Panc1 (cell line): ENCODE results near the gene AHNAK. TPM values are rescaled to one million over a fixed set of nuclear protein-coding genes. Genes with fewer than 3 reads are reported as not detected.

ENCODE experiments used
- ATAC-seq: fragments of 200-7000 bp; cut with Tn5 transposase; 2 replicates; pipeline ENCODE4 v1.9.1; 2020; ENCODE audit warnings: mild to moderate bottlenecking, moderate library complexity
- BruUV-seq: library from RNA; stranded (reverse); fragments of 400-500 nt; replicated peaks from 2 replicates; lab custom pipeline; 2021; lab: Mats Ljungman, UMichigan
- CTCF ChIA-PET: fragments of 300-600 bp; sonication (Branson Sonifier 250); formaldehyde crosslinking; loops from one replicate; lab custom pipeline; 2022; ENCODE audit warnings: antibody characterized with exemption; lab: Charles Lee
- POLR2A ChIA-PET: fragments of 300-600 bp; sonication (Branson Sonifier 250); formaldehyde crosslinking; loops from one replicate; lab custom pipeline; 2022; ENCODE audit warnings: antibody characterized with exemption; lab: Charles Lee
- DNase-seq: peaks from one replicate; pipeline ENCODE4 v3.0.0-alpha.2; 2010; ENCODE audit warnings: low read depth, low spot score
- H3K27ac ChIP-seq: 2 replicates; pipeline ENCODE4 v1.5.1; 2011; ENCODE audit warnings: mild to moderate bottlenecking, low read length, inconsistent platforms
- H3K27me3 ChIP-seq: fragments of 200-500 bp; sonication (Bioruptor generic); 2 replicates; pipeline ENCODE4 v1.6.0; 2014; ENCODE audit warnings: low read length, inconsistent platforms; ENCODE audit not compliant: control insufficient read depth, insufficient read depth
- H3K36me3 ChIP-seq: fragments of 200-500 bp; sonication (Bioruptor generic); 2 replicates; pipeline ENCODE4 v1.5.1; 2014; ENCODE audit warnings: inconsistent platforms, mild to moderate bottlenecking, low read length, moderate library complexity; ENCODE audit not compliant: control insufficient read depth, insufficient read depth
- H3K4me1 ChIP-seq: 2 replicates; pipeline ENCODE4 v1.5.1; 2011; ENCODE audit warnings: inconsistent platforms, mild to moderate bottlenecking, low read length, moderate library complexity; ENCODE audit not compliant: control insufficient read depth, insufficient read depth
- H3K4me3 ChIP-seq, 2 experiments: 2 replicates each; pipeline ENCODE4 v1.5.1; 2011 to 2012; ENCODE audit warnings: low read depth in 2 of 2, low read length in 2 of 2, mild to moderate bottlenecking in 2 of 2, inconsistent platforms in 1 of 2, moderate library complexity in 1 of 2
- H3K9me3 ChIP-seq: fragments of 200-500 bp; sonication (Bioruptor generic); 2 replicates; pipeline ENCODE4 v1.5.1; 2014; ENCODE audit warnings: low read depth, mild to moderate bottlenecking, inconsistent platforms, low read length, moderate library complexity; ENCODE audit not compliant: control insufficient read depth, insufficient read depth
- POLR2AphosphoS5 ChIP-seq: IDR thresholded peaks from 2 replicates; pipeline ENCODE4 v1.6.1; 2012; ENCODE audit warnings: mild to moderate bottlenecking, low read depth, low read length, moderate library complexity
- REST ChIP-seq, 2 experiments: IDR thresholded peaks; 2 replicates each; pipeline ENCODE4 v1.6.1; 2011 to 2012; ENCODE audit warnings: low read depth in 2 of 2, control low read depth in 1 of 2, low read length in 1 of 2, mild to moderate bottlenecking in 1 of 2, moderate library complexity in 1 of 2; ENCODE audit not compliant: insufficient read depth in 1 of 2
- SIN3A ChIP-seq: IDR thresholded peaks from 2 replicates; pipeline ENCODE4 v1.6.1; 2012; ENCODE audit warnings: low read depth, mild to moderate bottlenecking, low read length, moderate library complexity, borderline replicate concordance; ENCODE audit not compliant: insufficient read depth
- TCF7L2 ChIP-seq: IDR thresholded peaks from 2 replicates; pipeline ENCODE4 v1.6.1; 2011; ENCODE audit warnings: mild to moderate bottlenecking, low read depth, low read length, inconsistent platforms
- in situ Hi-C: cut with HindIII; loops from 2 replicates; pipeline ENCODE4 v1.10.0; 2016; ENCODE audit warnings: low sequenced_read_pairs, low pct_unique_long_range_greater_than_20kb
- intact Hi-C: fragments of 100-400 bp; cut with micrococcal nuclease; formaldehyde crosslinking; loops from one replicate; pipeline ENCODE4 v1.10.0; 2022; ENCODE audit not compliant: unreplicated experiment
- total RNA-seq: library from RNA; stranded (reverse); gene quantifications from one replicate; pipeline ENCODE4 v1.2.1, GENCODE V29; 2021; ENCODE audit not compliant: unreplicated experiment
- TF ChIP-seq, protein P1 (sequence below): fragments of 450-650 bp; IDR thresholded peaks from 2 replicates; pipeline ENCODE4 v1.5.1; 2017; ENCODE audit warnings: mild to moderate bottlenecking

The AHNAK gene
- total RNA-seq, 1 experiment from 2014 or later = 844 TPM

- DNase-seq = no peak
- Histone ChIP-seq H3K4me3 (no peak overlapping the region), H3K27me3 (no peaks in the 10 kb centered on the region), H3K36me3 (no peaks in the 10 kb centered on the region), H3K27ac (peak overlapping the region; percentile 54), H3K4me1 (peaks cover 17% of the 10 kb centered on the region), H3K9me3 (no peaks in the 10 kb centered on the region)
- ChIA-PET CTCF (no interaction called here), POLR2A (no interaction called here)
- 0 out of 2 replicates have a peak, but pooled peaks have one; percentile 18 for ATAC-seq
- in situ Hi-C loops (no loop called here), intact Hi-C loops (no loop called here)
- TF ChIP-seq, protein P1, sequence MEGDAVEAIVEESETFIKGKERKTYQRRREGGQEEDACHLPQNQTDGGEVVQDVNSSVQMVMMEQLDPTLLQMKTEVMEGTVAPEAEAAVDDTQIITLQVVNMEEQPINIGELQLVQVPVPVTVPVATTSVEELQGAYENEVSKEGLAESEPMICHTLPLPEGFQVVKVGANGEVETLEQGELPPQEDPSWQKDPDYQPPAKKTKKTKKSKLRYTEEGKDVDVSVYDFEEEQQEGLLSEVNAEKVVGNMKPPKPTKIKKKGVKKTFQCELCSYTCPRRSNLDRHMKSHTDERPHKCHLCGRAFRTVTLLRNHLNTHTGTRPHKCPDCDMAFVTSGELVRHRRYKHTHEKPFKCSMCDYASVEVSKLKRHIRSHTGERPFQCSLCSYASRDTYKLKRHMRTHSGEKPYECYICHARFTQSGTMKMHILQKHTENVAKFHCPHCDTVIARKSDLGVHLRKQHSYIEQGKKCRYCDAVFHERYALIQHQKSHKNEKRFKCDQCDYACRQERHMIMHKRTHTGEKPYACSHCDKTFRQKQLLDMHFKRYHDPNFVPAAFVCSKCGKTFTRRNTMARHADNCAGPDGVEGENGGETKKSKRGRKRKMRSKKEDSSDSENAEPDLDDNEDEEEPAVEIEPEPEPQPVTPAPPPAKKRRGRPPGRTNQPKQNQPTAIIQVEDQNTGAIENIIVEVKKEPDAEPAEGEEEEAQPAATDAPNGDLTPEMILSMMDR = no peak
- TF ChIP-seq TCF7L2 (no peak), POLR2AphosphoS5 (no peak), SIN3A (no peak), REST (IDR thresholded peaks at IDR 0.05; ENCODE audit: insufficient read depth in 1 of 2, low read depth in 2 of 2, low read length in 1 of 2) (no peak)
- BruUV-seq = no TSS peak
Observed at GRCh38 chr11:62477927-62478326, 68.7 kb downstream of the AHNAK start.

- Histone ChIP-seq H3K9me3 (no peaks in the 10 kb centered on the region), H3K36me3 (no peaks in the 10 kb centered on the region), H3K27me3 (no peaks in the 10 kb centered on the region), H3K4me3 (no peak overlapping the region), H3K27ac (peak overlapping the region; percentile 79), H3K4me1 (peaks cover 8% of the 10 kb centered on the region)
- in situ Hi-C loops (no loop called here), intact Hi-C loops (no loop called here)
- POLR2A ChIA-PET = no interaction called here
- TF ChIP-seq REST (IDR thresholded peaks at IDR 0.05; ENCODE audit: insufficient read depth in 1 of 2, low read depth in 2 of 2, low read length in 1 of 2) = no peak
- no peak for TF ChIP-seq TCF7L2
- TF ChIP-seq POLR2AphosphoS5 = no peak
- TF ChIP-seq, protein P1 = no peak
- TF ChIP-seq SIN3A = no peak
- CTCF ChIA-PET = interaction anchor here (1.1 kb wide), 1 partner anchor 1078 kb away, joined by 4 read pairs; no protein-coding TSS in a partner anchor
- ATAC-seq (peak; percentile 81), DNase-seq (no peak)
- no TSS peak for BruUV-seq
Observed at GRCh38 chr11:62472063-62472884, 74.3 kb downstream of the AHNAK start.
